GM18508 (cell line): ENCODE data around the gene TAF10.
A peak's percentile ranks its signal among the peaks of the same experiment; 100 is the strongest.

Experiments
- ATAC-seq: cut with Tn5 transposase; IDR thresholded peaks from one replicate; pipeline ENCODE4 v1.9.1; 2021; ENCODE audit warnings: moderate number of reproducible peaks; ENCODE audit not compliant: insufficient read depth, unreplicated experiment

Gene TAF10

DNA sequence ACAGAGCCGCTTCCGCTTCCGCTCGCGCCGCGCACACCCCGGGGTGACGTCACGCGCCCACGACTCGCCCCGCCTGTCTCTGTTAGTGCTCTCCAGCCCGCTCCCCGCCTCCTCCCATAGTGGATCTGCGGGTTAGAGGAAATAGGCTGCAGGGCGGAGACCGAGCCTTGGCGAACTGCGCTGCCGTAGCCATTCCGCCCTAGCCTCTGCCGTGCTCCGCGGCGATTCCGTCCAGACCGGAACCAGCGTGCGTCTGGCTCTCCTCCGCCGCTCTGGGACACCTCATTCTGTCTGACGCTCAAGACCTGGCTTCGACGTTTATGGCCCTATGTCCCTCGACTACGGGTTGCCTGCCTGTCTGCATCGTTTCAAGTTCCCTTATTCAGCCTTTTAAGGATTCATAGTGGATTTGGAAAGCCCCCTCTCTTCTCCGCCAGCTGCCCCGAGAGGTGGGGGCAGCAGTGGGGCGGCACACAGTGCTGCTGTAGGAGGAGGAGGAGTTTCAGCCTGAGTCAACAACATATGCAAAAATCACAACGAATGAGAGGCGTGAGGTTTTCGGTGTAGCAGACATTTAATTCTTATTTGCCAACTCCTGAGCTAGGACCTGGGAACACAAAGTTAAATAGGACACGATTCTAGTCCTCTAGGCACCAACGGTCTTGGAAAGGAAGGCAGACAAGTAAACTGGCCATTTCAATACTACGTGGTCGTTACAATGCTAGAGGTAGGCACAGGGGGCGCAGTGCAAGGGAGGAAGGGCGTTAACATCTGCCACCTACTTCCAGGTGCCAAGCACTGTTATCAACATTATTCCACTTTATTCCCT, at the start of gene TAF10:
Gene TAF10, minus strand, starts transcription at position 4 of the 829 bp plus-strand sequence. CDS start 27 bp downstream, outside the sequence.
- peak; percentile 60 for ATAC-seq

GRCh38 chr11:6660712-6661111, 48.7 kb upstream of the TAF10 start:
- ATAC-seq: no peak

DNA sequence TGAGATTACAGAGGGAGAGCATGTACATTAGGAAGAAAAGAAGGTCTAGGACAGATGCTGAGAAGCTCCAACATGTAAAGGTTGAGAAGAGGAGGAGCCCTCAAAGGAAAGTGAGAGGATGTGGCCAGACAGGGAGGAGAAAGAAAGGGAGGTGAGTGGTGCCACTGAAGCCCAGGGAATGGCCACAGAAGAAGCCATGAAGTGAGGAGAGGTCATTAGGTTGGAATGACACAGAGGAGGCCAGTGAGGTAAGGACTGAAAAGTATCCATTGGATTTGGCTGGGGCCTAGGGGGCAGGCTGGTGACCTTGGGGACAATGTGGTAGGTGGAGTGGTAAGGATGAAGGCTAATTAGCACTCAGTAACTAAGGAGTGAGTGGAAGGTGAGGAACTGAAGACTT, 46.6 kb upstream of the TAF10 start:
- no peak for ATAC-seq

GRCh38 chr11:6657346-6657745, 45.3 kb upstream of the TAF10 start:
- ATAC-seq: no peak

GRCh38 chr11:6656936-6657335, 44.9 kb upstream of the TAF10 start:
- ATAC-seq: no peak

DNA sequence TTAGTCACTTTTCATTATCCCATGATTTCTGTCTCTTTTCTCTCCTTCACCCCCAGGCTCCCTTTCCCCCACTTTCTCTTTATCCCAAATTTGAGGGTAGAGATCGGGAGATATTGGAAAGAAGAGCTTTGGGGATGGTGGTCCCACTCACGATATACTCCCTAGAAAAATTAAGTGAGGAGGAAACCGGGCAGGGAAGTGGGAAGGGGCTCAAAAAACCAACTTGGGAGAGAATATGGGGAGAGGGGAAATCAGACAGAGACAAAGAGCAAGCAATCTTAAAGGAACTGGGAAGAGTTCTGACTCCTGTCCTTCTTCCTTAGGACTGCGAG, 44.5 kb upstream of the TAF10 start:
- no peak for ATAC-seq

- no peak for ATAC-seq
Measured at GRCh38 chr11:6655790-6656583, 44.0 kb upstream of the TAF10 start, which contains the start of gene DCHS1. Gene DCHS1, minus strand, starts transcription at chr11:6655809. Its CDS starts 14,196 bp downstream, at chr11:6641613.

- no peak for ATAC-seq
Measured at GRCh38 chr11:6655020-6655789, 43.2 kb upstream of the TAF10 start.

- no peak for ATAC-seq
Measured at GRCh38 chr11:6654281-6655019, 42.4 kb upstream of the TAF10 start.

DNA sequence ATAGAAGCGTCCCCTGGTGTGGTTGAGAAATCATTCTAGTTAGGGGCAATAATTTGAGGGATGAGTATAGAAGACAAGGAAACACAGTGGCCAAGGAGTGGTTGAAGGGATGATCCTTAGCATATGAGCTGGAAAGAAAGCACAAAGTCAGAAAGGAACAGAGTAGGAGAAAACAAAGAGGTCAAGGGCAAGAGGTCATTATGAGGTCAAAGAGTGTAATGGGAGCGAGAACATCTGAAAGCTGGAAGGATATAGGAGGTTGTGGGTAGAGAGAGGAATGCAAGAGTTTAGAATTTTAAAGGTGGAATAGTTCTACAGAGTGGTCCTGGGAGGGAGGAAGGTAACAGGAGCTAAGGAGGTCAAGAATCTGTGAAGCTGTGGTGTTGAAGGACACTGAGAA, 41.6 kb upstream of the TAF10 start:
- ATAC-seq: no peak

GRCh38 chr11:6653097-6653496, 41.1 kb upstream of the TAF10 start:
- no peak for ATAC-seq

DNA sequence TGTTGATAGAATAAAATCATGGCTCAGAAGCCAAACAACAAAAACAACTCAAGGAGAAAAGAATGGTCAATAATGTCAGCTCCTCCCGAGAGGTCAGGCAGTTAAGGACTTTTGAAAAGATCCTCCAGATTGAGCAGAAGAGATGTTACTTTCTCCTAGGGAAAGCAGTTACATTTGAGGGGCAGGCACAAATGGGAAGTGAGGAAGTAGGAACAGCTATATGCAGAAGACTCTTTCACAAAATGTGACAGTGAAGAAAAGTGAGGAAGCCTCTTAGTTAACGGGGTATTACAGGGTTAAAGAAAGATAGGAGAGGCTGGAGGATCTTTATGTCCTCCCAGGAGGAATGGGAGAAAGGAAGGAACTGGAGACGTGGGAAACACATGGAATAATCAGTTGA, 40.2 kb upstream of the TAF10 start:
- ATAC-seq: no peak

DNA sequence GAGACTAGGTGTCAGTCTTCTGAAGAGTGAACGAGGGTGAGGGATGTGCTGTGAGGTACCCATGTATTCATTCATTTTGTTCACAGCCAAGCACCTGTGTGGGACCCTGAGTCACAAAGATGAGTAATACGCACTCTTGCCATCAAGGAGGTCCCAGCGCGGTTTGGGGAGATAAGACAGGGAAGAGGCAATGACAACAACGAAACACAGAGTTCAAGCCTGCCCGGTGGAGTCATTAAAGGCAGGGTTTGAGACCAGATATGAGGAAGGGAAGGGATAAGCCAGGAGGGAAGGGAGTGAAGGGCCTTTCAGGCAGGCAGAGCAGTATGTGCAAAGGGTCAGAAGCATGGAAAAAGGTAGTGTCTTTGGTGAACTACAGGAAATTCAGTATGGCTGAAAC, 39.0 kb upstream of the TAF10 start:
- ATAC-seq: no peak

- no peak for ATAC-seq
Measured at GRCh38 chr11:6650104-6650503, 38.1 kb upstream of the TAF10 start.

GRCh38 chr11:6648501-6648900, 36.5 kb upstream of the TAF10 start:
- ATAC-seq: no peak

GRCh38 chr11:6647836-6648235, 35.8 kb upstream of the TAF10 start:
- no peak for ATAC-seq

DNA sequence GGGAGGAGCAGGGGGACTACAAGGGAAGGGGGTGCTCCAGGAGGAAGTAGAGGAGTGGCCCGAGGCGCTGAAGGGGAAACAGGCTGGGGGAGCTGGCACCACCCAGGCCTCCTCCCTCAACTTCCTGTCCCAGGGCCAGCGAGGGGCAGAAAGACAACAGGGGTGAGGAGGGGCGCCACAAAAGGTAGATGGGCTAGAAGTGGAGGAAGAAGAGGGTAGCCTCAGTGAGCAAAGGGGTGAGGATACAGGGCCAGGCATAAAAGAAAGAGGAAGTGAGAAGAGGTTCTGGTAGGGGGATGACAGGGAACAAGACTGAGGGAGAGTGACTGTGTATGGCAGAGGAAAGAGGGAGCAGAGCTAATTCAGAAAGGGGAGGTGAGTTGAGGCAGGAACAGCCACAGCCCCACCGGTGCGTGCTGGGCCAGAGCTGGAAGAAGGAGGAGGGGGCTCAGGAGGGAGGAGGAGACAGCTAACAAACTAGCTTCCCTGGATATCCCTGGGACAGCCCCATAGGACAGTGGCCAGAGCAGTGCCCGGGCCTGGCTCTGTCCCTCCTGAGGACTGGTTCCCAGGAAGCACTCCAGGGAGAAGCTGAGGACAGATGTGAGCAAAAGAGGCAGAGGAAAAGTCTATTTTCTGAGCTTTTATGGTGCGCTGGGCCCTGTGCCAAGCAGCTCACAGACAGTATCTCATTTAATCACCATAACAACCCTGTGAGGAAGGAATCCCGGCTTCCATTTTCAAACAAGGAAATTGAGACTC, 35.1 kb upstream of the TAF10 start:
- ATAC-seq: peak; percentile 77

DNA sequence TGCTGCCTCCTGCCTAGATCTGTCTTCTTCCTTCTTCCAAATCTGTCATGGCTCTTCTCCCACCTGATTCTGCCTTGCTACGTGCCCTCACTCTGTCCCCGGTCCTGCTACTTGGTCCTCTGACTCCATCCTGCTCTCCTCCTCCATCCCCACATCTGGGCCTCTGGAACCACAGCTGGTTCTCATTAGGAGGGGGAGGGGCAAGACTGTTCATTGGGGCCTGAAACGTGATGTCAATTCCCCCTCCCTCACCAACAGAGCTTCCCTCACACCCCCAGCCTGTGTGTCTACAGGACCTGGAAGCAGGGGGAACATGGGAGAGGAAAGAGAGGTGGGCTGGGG, 34.5 kb upstream of the TAF10 start:
- ATAC-seq: no peak

- no peak for ATAC-seq
Measured at GRCh38 chr11:6646071-6646470, 34.1 kb upstream of the TAF10 start.

GRCh38 chr11:6642957-6643356, 30.9 kb upstream of the TAF10 start:
- no peak for ATAC-seq
